Measurements from ENCODE around the gene ADH5. TPM values are rescaled to one million over a fixed set of nuclear protein-coding genes. Genes with fewer than 3 reads are reported as not detected.

ADH5 gene
- total RNA-seq, 4 donors from 2014 or later, result 55.1 to 94.3 (median 68.5) TPM

GRCh38 chr4:99022566-99022965, 66.0 kb downstream of the ADH5 start:
- intact Hi-C loops (cut with DNase I; ENCODE audit: low total_unique reads), result no loop called here
- 95 to 99% methylated on average over 9 of the region's 9 CpGs for WGBS, 2 donors
- no peak overlapping the region for H3K4me3 ChIP-seq (ENCODE audit: low read depth, poor library complexity, severe bottlenecking)
- DNase-seq (ENCODE audit: low spot score in 2 of 2), result no peak
- TF ChIP-seq POLR2A (IDR thresholded peaks at IDR 0.05), result no peak
- TF ChIP-seq, protein P1, sequence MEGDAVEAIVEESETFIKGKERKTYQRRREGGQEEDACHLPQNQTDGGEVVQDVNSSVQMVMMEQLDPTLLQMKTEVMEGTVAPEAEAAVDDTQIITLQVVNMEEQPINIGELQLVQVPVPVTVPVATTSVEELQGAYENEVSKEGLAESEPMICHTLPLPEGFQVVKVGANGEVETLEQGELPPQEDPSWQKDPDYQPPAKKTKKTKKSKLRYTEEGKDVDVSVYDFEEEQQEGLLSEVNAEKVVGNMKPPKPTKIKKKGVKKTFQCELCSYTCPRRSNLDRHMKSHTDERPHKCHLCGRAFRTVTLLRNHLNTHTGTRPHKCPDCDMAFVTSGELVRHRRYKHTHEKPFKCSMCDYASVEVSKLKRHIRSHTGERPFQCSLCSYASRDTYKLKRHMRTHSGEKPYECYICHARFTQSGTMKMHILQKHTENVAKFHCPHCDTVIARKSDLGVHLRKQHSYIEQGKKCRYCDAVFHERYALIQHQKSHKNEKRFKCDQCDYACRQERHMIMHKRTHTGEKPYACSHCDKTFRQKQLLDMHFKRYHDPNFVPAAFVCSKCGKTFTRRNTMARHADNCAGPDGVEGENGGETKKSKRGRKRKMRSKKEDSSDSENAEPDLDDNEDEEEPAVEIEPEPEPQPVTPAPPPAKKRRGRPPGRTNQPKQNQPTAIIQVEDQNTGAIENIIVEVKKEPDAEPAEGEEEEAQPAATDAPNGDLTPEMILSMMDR (IDR thresholded peaks at IDR 0.05), result no peak

DNA sequence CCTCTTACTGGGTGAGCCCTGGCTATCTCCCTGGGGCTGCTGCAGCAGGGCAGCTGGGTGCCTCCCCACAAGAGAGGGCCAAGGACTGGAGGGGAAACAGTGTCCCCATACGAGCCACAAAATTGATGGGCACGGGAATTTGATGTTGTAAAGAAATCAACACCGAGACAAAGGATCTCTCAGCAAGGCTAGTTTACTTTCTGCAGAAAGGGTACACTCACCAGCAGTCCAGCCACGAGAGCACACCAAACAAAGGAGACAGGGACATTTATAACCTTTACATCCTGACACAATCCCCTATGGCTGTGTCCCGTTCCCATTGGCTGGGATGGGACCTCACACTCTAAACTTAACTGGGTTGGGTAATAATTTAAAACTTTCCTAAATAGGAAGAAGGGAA, 67.2 kb downstream of the ADH5 start:
- 97 to 98% methylated on average over 5 of the region's 5 CpGs for WGBS, 2 donors
- DNase-seq (ENCODE audit: low spot score in 2 of 2), result no peak
- intact Hi-C loops (cut with DNase I; ENCODE audit: low total_unique reads), result no loop called here
- no peak overlapping the region for H3K4me3 ChIP-seq (ENCODE audit: low read depth, poor library complexity, severe bottlenecking)
- TF ChIP-seq, protein P1 (IDR thresholded peaks at IDR 0.05), result no peak
- TF ChIP-seq POLR2A (IDR thresholded peaks at IDR 0.05), result no peak

Other genes with a start within 250 kb of the ADH5 start
- 10 to 100 TPM; 41.9 to 76.5 (median 61.5) TPM for gene EIF4E, start 159.7 kb downstream of the ADH5 start, total RNA-seq
- 10 to 100 TPM; 35.0 to 58.4 (median 39.8) TPM for gene METAP1, start 93.1 kb downstream of the ADH5 start, total RNA-seq
- under 1 TPM in 2 of 4 donors, not detected in 2; 0.13 to 0.64 TPM for gene ADH4, start 55.5 kb upstream of the ADH5 start, total RNA-seq
- gene ADH6, start 130.5 kb upstream of the ADH5 start, total RNA-seq, result 10 to 100 TPM in 1 of 4 donors, 1 to 10 TPM in 3; 1.5 to 22.5 (median 7.5) TPM
- under 1 TPM in 1 of 4 donors, not detected in 3; 0.16 TPM for gene ADH1A, start 202.2 kb upstream of the ADH5 start, total RNA-seq
- gene ADH1B, start 232.6 kb upstream of the ADH5 start, total RNA-seq, result 100 to 1,000 TPM; 247 to 331 (median 292) TPM